Raji (cell line): ENCODE results near the gene DDX3Y.

Experiments used
- POLR2A ChIP-seq: IDR thresholded peaks from 2 replicates; pipeline ENCODE4 v1.6.1; 2011; ENCODE audit warnings: low read depth, low read length, control low read depth; ENCODE audit not compliant: insufficient read depth

Gene DDX3Y

DNA sequence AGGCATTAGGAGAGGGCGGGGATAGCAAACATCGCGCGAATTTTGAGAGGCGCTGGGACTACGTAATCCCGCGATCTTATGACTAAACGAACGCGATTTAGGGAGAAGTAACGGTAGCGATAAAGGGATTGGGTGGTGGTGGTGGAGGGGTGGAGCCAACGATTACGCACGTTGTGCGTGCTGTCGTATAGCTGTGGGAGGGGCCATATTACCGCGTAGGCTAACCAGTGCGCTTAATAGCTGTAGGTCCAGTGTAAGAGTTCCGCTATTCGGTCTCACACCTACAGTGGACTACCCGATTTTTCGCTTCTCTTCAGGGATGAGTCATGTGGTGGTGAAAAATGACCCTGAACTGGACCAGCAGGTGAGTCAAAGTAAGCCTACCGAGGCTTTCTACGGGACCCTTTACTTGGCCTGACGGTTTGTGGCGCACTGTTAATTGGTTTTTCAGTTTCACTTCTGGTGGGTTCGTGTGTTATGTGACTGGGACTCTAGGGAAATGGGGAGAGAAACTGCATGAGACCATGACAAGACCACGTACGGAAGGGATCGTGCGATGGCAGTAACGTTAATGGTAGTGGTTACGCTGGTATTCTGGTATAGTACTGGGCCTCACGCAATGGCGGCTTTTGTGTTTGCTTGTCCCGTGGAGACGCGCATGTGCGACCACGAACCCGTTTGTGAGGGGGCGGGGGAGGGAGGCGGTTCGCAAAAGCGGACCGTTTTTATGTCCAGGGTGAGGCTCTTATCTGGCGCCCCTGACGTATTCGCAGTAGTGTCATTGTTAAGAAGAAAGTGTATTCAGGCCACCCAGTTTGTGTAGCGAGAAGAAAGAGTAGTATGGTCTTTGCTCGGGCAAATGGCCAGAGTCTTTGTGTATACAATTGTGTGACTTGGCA is at the start of gene DDX3Y:
DDX3Y (plus strand) TSS at position 251 of the 899 bp plus-strand sequence; CDS start at position 320, 69 bp downstream.
- peak; percentile 82 for TF ChIP-seq POLR2A

DNA sequence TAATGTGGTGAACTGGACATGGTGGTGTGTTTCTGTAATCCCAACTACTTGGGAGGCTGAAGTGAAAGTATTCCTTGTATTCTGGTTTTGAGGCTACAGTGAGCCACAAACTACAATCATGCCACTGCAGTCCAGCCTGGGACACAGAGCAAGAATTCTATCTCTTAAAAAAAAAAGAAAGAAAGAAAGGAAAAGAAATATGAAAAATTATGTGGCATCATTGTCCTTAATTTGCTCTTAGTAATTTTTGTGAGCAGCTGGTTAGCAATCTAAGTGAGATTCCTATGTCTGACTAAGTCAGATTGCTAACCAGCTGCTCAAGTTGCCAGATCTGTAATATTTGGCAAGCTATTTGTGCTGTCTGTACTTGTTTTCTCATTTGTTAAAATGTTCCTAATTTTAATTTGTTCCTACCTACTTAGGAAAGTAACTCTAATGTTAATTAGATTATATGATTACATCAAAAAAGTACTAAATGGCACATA is 48.8 kb upstream of the DDX3Y start:
- no peak for TF ChIP-seq POLR2A

DNA sequence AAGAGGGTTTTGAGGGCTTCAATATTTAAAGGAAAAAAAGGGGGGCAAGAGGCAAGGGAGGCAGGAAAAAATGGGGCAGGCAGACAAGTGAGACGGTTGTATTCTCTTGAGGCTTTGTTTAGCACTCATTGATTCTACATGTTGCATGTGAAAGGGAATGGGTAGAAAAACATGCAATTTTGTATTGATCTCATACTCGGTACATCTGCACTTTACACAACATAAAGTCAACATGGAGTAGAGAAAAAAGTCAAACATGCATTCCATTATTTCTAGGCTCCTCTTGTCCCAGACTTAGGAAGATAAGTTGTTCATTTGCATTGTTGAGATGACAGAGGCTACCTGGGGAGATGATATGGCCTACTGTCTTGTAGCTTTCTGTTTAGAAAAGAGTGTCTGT is 36.7 kb upstream of the DDX3Y start:
- TF ChIP-seq POLR2A: no peak

DNA sequence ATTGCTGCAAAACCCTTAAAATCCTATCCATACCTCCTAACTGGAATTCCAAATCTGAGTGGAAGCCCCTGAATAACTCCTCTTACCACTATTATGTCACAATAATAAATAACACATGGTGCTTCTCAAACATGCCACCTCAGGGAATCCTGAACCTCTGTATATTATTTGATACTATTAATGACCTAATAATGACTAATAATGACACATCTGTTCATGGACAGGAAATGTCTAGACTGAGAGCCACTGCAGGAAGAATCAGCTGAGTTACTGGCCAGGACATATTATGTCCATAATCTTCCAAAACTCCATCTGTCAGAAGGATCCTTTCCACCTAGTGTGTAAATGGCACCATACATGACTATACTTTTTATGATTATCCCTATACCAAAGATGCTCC is 7.7 kb upstream of the DDX3Y start:
- TF ChIP-seq POLR2A: no peak

DNA sequence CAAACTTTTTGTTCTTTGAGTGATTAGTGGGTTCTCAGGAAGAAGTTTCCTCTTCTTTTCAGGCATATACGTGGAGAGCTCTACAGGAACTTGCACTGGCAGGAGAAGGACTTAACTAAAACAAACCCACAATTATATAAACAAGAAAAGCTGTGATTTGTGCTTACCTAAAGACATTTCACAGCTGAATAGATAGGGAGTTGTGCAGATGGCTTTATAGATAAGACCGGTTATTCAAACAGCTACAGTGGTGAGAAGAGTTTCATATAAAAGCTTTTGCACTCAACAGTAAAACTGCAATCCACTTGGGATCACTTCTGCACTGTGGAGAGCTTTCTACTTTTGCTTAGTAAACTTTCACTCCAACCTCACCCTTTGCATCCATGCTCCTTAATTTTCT is 6.1 kb upstream of the DDX3Y start:
- no peak for TF ChIP-seq POLR2A

DNA sequence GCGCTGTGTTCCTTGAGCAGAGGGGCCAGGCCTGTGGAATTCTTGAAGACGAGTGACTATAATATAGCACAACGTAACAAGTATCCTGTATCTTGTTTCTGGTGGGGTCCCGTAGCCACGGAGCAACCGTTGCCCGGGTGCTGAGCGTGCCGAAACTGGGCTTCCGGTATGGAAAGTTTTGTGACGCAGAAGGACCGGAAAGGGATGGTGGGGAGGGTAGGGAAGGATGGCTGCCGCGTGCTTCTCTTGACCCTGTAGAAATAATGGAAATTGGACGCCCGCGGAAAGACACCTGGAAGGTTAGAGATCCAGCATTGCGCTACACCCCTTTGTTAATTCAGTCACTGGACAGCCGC is 827 bp downstream of the DDX3Y start:
- peak; percentile 58; the same call in 1 of the 2 replicates for TF ChIP-seq POLR2A

DNA sequence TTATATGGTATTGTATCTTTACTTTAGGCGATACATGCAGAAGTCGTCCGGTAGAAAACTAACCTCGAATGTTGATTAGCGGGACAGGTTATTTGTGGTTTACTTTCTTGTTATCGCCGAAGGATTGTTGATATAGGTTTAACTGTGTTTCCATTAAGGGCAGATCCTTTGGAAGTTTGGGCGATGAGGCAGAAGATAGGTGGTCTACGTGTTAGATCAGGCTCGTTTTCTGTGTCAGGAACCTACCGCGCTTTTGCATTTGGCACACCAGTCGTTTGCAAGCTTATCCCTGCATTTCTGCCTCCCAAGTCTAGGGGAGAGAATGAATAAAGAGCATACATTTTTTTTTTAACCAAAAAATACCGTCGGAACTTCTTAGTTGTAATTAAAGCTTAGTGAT is 1.2 kb downstream of the DDX3Y start:
- no peak for TF ChIP-seq POLR2A

DNA sequence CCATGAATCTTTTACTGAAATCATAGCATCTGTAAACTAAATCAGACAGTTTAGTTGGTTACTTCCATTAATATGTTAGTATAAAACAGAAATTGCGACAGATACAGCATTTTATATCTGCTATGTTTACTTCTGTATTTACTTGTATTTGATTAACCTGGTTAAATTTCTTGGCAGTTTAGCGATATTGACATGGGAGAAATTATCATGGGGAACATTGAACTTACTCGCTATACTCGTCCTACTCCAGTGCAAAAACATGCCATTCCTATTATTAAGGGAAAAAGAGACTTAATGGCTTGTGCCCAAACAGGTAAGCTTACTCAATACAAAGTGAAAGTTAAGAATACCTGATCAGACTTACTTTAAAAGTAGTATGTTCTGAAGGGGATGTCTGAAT is 8.9 kb downstream of the DDX3Y start:
- no peak for TF ChIP-seq POLR2A

DNA sequence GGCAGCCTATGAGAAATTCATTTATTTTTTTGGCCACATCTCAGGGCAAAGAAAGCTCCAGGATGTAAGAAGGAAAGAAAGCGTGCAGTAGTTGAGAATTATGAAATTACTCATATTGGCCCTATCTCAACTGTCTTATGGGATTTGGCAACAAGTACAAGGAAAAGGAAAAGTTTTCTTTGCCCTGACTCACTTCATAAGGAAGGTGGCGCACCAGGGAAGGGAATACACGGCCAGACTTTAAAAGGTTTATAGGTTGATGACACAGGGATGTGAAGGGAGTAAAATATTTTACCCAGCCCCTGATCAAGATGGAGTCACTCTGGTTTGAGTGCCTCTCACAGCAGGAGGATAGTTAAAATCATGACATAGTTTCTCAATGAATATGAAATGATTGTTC is 23.4 kb downstream of the DDX3Y start:
- no peak for TF ChIP-seq POLR2A

DNA sequence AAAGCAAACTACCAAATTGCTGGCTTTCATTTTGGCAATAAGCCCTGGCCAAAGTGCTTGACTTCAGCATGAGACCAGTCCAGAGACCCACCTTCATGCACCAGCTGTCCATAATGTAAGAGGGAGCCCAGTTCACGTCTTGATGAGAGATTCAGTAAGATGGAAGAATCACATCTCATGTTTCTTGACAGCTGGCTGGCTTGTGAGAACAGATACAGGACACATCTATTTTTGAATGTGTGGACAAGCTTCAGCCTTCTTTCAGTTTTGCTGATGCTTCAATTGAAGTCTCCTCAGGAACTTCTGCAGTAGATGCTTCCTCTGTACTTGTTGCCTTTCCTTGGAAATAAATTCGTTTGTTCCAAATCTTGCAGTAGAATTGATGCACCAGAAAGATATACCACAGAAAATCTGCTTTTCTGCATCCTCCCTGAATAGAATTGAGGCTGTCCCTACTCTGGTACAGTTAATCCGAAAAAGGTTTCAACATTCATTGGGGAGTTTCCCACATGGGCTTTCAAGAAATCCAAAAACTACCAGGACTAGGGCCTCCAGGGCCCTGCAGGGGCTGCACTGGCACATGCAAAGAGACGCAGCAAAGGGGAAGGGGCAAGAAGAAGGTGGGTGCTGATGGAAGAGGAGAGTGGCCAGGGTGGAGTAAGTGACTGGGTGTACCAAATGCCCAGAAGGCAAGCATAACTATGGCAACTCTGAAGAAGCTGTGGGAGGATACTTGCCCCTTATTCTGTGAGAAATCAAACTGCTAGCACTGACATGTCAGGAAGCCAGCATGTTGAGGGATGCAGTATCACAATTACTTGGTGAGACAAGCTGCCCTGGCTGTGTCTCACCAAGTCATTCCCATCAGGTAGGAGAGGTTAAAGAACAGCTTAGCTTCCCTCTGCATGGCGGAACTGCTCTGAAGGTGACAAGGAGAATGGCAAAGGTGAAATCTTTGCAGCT is 37.3 kb downstream of the DDX3Y start:
- no peak for TF ChIP-seq POLR2A
